ENCODE results near the gene RXRG.

- TF ChIP-seq CTCF (IDR thresholded peaks at IDR 0.05; ENCODE audit: low read length) (no peak), EZH2 (IDR thresholded peaks at IDR 0.05; ENCODE audit: borderline replicate concordance, low read length) (no peak)
Observed at GRCh38 chr1:165487921-165488320, 43.0 kb upstream of the RXRG start.
